Bronchial epithelial cell (primary cell): Measurements from ENCODE around the gene CCDC158. TPM values are rescaled to one million over a fixed set of nuclear protein-coding genes. Genes with fewer than 3 reads are reported as not detected.

Experiments used
- DNase-seq: peaks from one replicate; pipeline ENCODE4 v3.0.0-alpha.2; 2010; ENCODE audit warnings: low read depth
- FAIRE-seq: peaks from 2 replicates; lab custom pipeline; 2011; peaks lifted over from hg19 to GRCh38; lab: Jason Lieb, UNC
- H3K27me3 ChIP-seq: 2 replicates; pipeline ENCODE4 v1.5.1; 2011; ENCODE audit warnings: low read length; ENCODE audit not compliant: control insufficient read depth, insufficient read depth
- H3K36me3 ChIP-seq: 2 replicates; pipeline ENCODE4 v1.5.1; 2011; ENCODE audit warnings: low read length; ENCODE audit not compliant: control insufficient read depth, insufficient read depth
- H3K4me3 ChIP-seq: 2 replicates; pipeline ENCODE4 v1.5.1; 2011; ENCODE audit warnings: mild to moderate bottlenecking, low read depth, low read length, control low read depth
- CTCF ChIP-seq: IDR thresholded peaks from 2 replicates; pipeline ENCODE4 v1.5.1; 2011; ENCODE audit warnings: mild to moderate bottlenecking, moderate library complexity, low read length, control low read depth, inconsistent platforms; ENCODE audit not compliant: insufficient read depth, severe bottlenecking
- total RNA-seq: library from RNA; depleted of rRNA; stranded (reverse); fragments of >200 nt; gene quantifications from 2 replicates; pipeline ENCODE4 v1.2.1, GENCODE V29; 2014

Gene CCDC158
- total RNA-seq, 1 donor from 2014 or later = under 0.01 TPM

DNA sequence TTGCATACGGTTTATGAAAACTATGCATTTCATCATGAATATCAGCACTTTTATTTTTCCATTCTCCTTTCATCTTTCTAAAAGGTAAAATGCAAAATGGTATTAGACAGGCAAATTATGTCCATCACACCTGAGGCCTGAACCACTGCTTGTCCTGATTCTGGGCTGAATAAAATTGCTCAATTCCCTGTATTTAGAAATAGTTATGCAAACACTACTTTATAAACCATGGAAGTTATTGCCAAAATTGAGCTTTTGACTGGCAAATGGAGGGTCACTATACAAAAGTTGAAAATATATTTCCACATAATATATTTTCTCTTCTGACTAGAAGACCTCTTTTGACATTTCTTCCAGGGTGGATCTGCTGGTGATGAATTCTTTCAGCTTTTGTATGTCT lies 148.4 kb downstream of the CCDC158 start:
- Histone ChIP-seq H3K36me3 (no peaks in the 10 kb centered on the region), H3K27me3 (no peaks in the 10 kb centered on the region), H3K4me3 (no peak overlapping the region)
- DNase-seq (no peak), FAIRE-seq (no peak)
- no peak for TF ChIP-seq CTCF

GRCh38 chr4:76272073-76272472 lies 148.9 kb downstream of the CCDC158 start:
- H3K27me3 ChIP-seq = no peaks in the 10 kb centered on the region
- no peak for TF ChIP-seq CTCF
- FAIRE-seq = no peak

GRCh38 chr4:76271248-76271647 lies 149.7 kb downstream of the CCDC158 start:
- FAIRE-seq (no peak), DNase-seq (no peak)
- Histone ChIP-seq H3K4me3 (no peak overlapping the region), H3K36me3 (no peaks in the 10 kb centered on the region), H3K27me3 (no peaks in the 10 kb centered on the region)
- no peak for TF ChIP-seq CTCF

More at GRCh38 chr4:76272073-76272472, 148.9 kb downstream of the CCDC158 start:
- no peak for DNase-seq
- Histone ChIP-seq H3K36me3 (no peaks in the 10 kb centered on the region), H3K4me3 (no peak overlapping the region)

GRCh38 chr4:76270244-76271175 lies 150.4 kb downstream of the CCDC158 start:
- H3K27me3 ChIP-seq = no peaks in the 10 kb centered on the region
- H3K4me3 ChIP-seq = no peak overlapping the region
- TF ChIP-seq CTCF = no peak
- H3K36me3 ChIP-seq = no peaks in the 10 kb centered on the region
- no peak for FAIRE-seq
- DNase-seq = peak; percentile 38

DNA sequence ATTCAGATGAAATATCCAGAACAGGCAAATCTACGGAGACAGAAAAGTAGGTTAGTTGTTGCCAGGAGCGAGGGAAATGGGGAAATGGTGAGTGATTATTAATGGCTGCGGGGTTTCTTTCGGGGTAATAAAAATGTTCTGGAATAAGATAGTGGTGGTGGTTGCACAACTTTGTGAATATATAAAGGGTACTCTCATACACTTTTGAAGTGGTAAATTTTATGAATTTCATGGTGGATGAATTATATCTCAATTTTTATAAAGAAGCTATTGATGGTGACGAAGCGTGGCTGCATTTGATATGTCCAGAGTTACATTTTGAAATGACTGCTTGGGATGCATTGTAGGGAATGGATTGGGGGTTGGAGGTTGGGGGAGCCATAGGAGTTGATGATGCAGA lies 153.1 kb downstream of the CCDC158 start:
- Histone ChIP-seq H3K27me3 (no peaks in the 10 kb centered on the region), H3K4me3 (no peak overlapping the region), H3K36me3 (no peaks in the 10 kb centered on the region)
- no peak for TF ChIP-seq CTCF
- DNase-seq = no peak
- FAIRE-seq = no peak
